HepG2 (cell line): ENCODE results near the gene NDEL1. TPM values are rescaled to one million over a fixed set of nuclear protein-coding genes. Genes with fewer than 3 reads are reported as not detected.
A peak's percentile ranks its signal among the peaks of the same experiment; 100 is the strongest.

Experiments used
- CHD4 ChIP-seq: fragments of 200-600 bp; sonication (generic); IDR thresholded peaks from 2 replicates; pipeline ENCODE4 v1.7.0; 2017; ENCODE audit warnings: mild to moderate bottlenecking, low read length, borderline replicate concordance
- EED ChIP-seq: sonication (generic); formaldehyde crosslinking; IDR thresholded peaks from 2 replicates; pipeline ENCODE4 v1.5.0; 2020; ENCODE audit warnings: mild to moderate bottlenecking, missing genetic modification reagents
- ETV6 ChIP-seq: sonication (generic); formaldehyde crosslinking; conservative IDR thresholded peaks from 2 replicates; pipeline ENCODE4 v1.4.0; 2020; ENCODE audit warnings: missing genetic modification reagents
- FOXC1 ChIP-seq: sonication (generic); formaldehyde crosslinking; IDR thresholded peaks from 2 replicates; pipeline ENCODE4 v1.8.0; 2022; ENCODE audit warnings: mild to moderate bottlenecking, missing genetic modification reagents, borderline replicate concordance
- ISX ChIP-seq: sonication (generic); formaldehyde crosslinking; conservative IDR thresholded peaks from 2 replicates; pipeline ENCODE4 v1.5.0; 2020; ENCODE audit warnings: missing genetic modification reagents
- KDM1A ChIP-seq: IDR thresholded peaks from 2 replicates; pipeline ENCODE4 v1.6.1; 2016; ENCODE audit warnings: missing compliant biosample characterization
- KDM5A ChIP-seq: fragments of 200-600 bp; sonication (generic); IDR thresholded peaks from 2 replicates; pipeline ENCODE4 v1.7.0; 2018; ENCODE audit warnings: antibody characterized with exemption, mild to moderate bottlenecking, low read length, borderline replicate concordance
- KMT2A ChIP-seq: sonication (generic); formaldehyde crosslinking; IDR thresholded peaks from 2 replicates; pipeline ENCODE4 v1.4.0; 2020; ENCODE audit warnings: missing genetic modification reagents
- LCORL ChIP-seq, 2 experiments: fragments of 450-650 bp in 1 of 2; sonication (generic) in 1 of 2; formaldehyde crosslinking in 1 of 2; IDR thresholded peaks; 2 replicates each; pipeline versions ENCODE4 v1.5.0 to v1.6.1; 2017 to 2020; ENCODE audit warnings: antibody characterized with exemption in 1 of 2, missing genetic modification reagents in 1 of 2
- NFE2L1 ChIP-seq: sonication (generic); formaldehyde crosslinking; IDR thresholded peaks from 2 replicates; pipeline ENCODE4 v1.4.0; 2020; ENCODE audit warnings: missing genetic modification reagents, mild to moderate bottlenecking, borderline replicate concordance
- NFKB2 ChIP-seq: sonication (generic); formaldehyde crosslinking; IDR thresholded peaks from 2 replicates; pipeline ENCODE4 v1.4.0; 2020; ENCODE audit warnings: missing genetic modification reagents, borderline replicate concordance
- NFYB ChIP-seq: sonication (generic); formaldehyde crosslinking; IDR thresholded peaks from 2 replicates; pipeline ENCODE4 v1.4.0; 2020; ENCODE audit warnings: missing genetic modification reagents
- RAD21 ChIP-seq: fragments of 450-650 bp; formaldehyde crosslinking; IDR thresholded peaks from 2 replicates; pipeline ENCODE4 v1.5.0; 2020; ENCODE audit warnings: mild to moderate bottlenecking
- REXO4 ChIP-seq: sonication (generic); formaldehyde crosslinking; IDR thresholded peaks from 2 replicates; pipeline ENCODE4 v1.8.0; 2022; ENCODE audit warnings: missing genetic modification reagents, mild to moderate bottlenecking, borderline replicate concordance
- SMARCE1 ChIP-seq: fragments of 450-650 bp; IDR thresholded peaks from 2 replicates; pipeline ENCODE4 v1.6.1; 2017; ENCODE audit warnings: borderline replicate concordance
- STAT5B ChIP-seq: sonication (generic); formaldehyde crosslinking; IDR thresholded peaks from 2 replicates; pipeline ENCODE4 v1.4.0; 2020; ENCODE audit warnings: missing genetic modification reagents
- ZFP36L1 ChIP-seq: sonication (generic); formaldehyde crosslinking; IDR thresholded peaks from 2 replicates; pipeline ENCODE4 v1.8.0; 2022; ENCODE audit warnings: mild to moderate bottlenecking, missing genetic modification reagents, moderate library complexity
- ZNF253 ChIP-seq: sonication (generic); formaldehyde crosslinking; IDR thresholded peaks from 2 replicates; pipeline ENCODE4 v1.8.0; 2022; ENCODE audit warnings: mild to moderate bottlenecking, missing genetic modification reagents, borderline replicate concordance
- ZNF292 ChIP-seq: sonication (generic); formaldehyde crosslinking; IDR thresholded peaks from 2 replicates; pipeline ENCODE4 v1.8.1; 2022; ENCODE audit warnings: mild to moderate bottlenecking, low read depth, missing genetic modification reagents, borderline replicate concordance
- ZNF30 ChIP-seq: sonication (generic); formaldehyde crosslinking; IDR thresholded peaks from 2 replicates; pipeline ENCODE4 v1.5.0; 2020; ENCODE audit warnings: mild to moderate bottlenecking, missing genetic modification reagents
- ZNF441 ChIP-seq: sonication (generic); formaldehyde crosslinking; IDR thresholded peaks from 2 replicates; pipeline ENCODE4 v1.7.0; 2021; ENCODE audit warnings: missing genetic modification reagents, borderline replicate concordance
- ZNF550 ChIP-seq: sonication (generic); formaldehyde crosslinking; IDR thresholded peaks from 2 replicates; pipeline ENCODE4 v1.4.0; 2020; ENCODE audit warnings: mild to moderate bottlenecking, missing genetic modification reagents, borderline replicate concordance
- ZNF678 ChIP-seq: sonication (generic); formaldehyde crosslinking; IDR thresholded peaks from 2 replicates; pipeline ENCODE4 v1.4.0; 2020; ENCODE audit warnings: mild to moderate bottlenecking, missing genetic modification reagents
- ZSCAN25 ChIP-seq: sonication (generic); formaldehyde crosslinking; IDR thresholded peaks from 2 replicates; pipeline ENCODE4 v1.8.0; 2022; ENCODE audit warnings: mild to moderate bottlenecking, missing genetic modification reagents
- polyA plus RNA-seq, 8 experiments: library from polyadenylated mRNA; depleted of rRNA in 3 of 8; stranded (reverse) in 7 of 8; unstranded in 1 of 8; fragments of >200 nt; fragmentation: Illumina TruSeq in 4 of 8; extraction: Trizol in 4 of 8; gene quantifications; 2 replicates each; pipeline versions ENCODE4 v1.2.1 to v1.2.3, GENCODE V29; 2011 to 2016; ENCODE audit warnings: low read depth in 4 of 8, missing spikeins in 1 of 8, mixed read lengths in 1 of 8; ENCODE audit not compliant: insufficient read depth in 1 of 8
- total RNA-seq, 5 experiments: library from RNA; depleted of rRNA; stranded (reverse); fragments of >200 nt; fragmentation: Illumina TruSeq; extraction: Trizol; gene quantifications; 2 replicates each; pipeline ENCODE4 v1.2.3, GENCODE V29; 2016; ENCODE audit warnings: low read depth in 1 of 5
- TF ChIP-seq, protein P1 (sequence below): sonication (generic); formaldehyde crosslinking; IDR thresholded peaks from 2 replicates; pipeline ENCODE4 v1.4.0; 2020; ENCODE audit warnings: missing genetic modification reagents
- TF ChIP-seq, protein P2 (sequence below): IDR thresholded peaks from 2 replicates; pipeline ENCODE4 v1.6.1; 2016; ENCODE audit warnings: low read depth
- TF ChIP-seq, protein P3 (sequence below): IDR thresholded peaks from 2 replicates; pipeline ENCODE4 v1.6.1; 2016; ENCODE audit warnings: control low read depth

Gene NDEL1
- total and polyA plus RNA-seq, 2 of the 13 experiments (the other 11 are each of a cell fraction or from before 2014, with no cell fraction given): 59.8 to 153 TPM

DNA sequence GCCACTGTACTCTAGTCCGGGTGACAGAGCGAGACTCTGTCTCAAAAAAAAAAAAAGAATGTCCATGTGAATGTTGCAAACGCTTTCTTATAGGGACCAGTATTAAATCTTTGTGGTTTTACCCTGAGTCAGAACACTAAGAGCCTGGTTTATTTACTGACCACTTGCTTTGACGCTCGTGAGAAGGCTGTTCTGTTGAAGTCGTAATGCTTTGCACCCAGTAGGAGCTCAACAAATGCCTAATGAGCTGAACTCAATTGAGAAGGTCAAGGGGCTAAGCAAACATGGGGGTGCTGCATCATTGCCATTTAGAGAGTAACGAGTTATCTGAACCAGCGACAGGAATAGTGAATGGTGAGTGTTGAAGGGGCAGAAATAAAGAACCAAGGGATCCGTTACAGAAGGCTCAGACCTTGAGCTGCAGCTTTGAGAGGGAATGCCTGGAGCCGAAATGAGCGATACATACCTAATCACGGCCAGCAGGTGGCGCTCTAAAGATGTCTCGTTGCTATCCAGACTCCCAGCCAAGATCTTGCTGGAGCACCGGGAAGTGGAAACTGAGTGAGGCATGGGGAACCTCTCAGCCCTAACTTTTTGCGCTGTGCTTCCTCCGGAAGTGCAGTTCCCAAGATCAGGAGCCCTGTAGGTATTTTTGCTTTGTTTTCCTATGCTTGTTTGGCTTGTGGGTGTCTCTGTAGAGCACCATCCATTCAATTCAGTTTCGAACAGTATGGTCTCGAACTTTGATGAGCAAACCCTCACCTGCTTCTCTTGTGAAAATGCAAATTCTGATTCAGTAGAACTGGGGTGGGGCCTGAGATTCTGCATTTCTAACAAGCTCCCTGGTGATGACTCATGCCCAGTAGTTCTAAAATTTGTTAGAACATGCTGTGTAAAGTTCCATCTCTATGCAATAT, 25.5 kb upstream of the NDEL1 start (continued):
- TF ChIP-seq, protein P1, sequence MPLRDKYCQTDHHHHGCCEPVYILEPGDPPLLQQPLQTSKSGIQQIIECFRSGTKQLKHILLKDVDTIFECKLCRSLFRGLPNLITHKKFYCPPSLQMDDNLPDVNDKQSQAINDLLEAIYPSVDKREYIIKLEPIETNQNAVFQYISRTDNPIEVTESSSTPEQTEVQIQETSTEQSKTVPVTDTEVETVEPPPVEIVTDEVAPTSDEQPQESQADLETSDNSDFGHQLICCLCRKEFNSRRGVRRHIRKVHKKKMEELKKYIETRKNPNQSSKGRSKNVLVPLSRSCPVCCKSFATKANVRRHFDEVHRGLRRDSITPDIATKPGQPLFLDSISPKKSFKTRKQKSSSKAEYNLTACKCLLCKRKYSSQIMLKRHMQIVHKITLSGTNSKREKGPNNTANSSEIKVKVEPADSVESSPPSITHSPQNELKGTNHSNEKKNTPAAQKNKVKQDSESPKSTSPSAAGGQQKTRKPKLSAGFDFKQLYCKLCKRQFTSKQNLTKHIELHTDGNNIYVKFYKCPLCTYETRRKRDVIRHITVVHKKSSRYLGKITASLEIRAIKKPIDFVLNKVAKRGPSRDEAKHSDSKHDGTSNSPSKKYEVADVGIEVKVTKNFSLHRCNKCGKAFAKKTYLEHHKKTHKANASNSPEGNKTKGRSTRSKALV (CRISPR knock-in tag): no peak
- TF ChIP-seq KDM5A (no peak), ETV6 (CRISPR knock-in tag) (0 out of 2 replicates have a peak, but pooled peaks have one; percentile 30), ISX (CRISPR knock-in tag) (no peak), KMT2A (CRISPR knock-in tag) (0 out of 2 replicates have a peak, but pooled peaks have one; percentile 41), ZNF30 (no peak), ZNF550 (CRISPR knock-in tag) (no peak), ZNF441 (no peak), EED (CRISPR knock-in tag) (no peak), NFYB (no peak), ZSCAN25 (CRISPR knock-in tag) (0 out of 2 replicates have a peak, but pooled peaks have one; percentile 15), KDM1A (CRISPR knock-in tag) (no peak), SMARCE1 (no peak), NFE2L1 (CRISPR knock-in tag) (no peak), ZNF678 (no peak), NFKB2 (CRISPR knock-in tag) (no peak), ZNF253 (CRISPR knock-in tag) (no peak), ZNF292 (CRISPR knock-in tag) (no peak), STAT5B (CRISPR knock-in tag) (no peak), LCORL (IDR thresholded peaks at IDR 0.05) (no peak), LCORL (CRISPR knock-in tag; IDR thresholded peaks at IDR 0.05) (peak; percentile 61; the same call in 1 of the 2 replicates), RAD21 (CRISPR knock-in tag) (peak; percentile 78), ZFP36L1 (CRISPR knock-in tag) (no peak), REXO4 (CRISPR knock-in tag) (no peak), CHD4 (no peak), FOXC1 (CRISPR knock-in tag) (0 out of 2 replicates have a peak, but pooled peaks have one; percentile 25)
- TF ChIP-seq, protein P2, sequence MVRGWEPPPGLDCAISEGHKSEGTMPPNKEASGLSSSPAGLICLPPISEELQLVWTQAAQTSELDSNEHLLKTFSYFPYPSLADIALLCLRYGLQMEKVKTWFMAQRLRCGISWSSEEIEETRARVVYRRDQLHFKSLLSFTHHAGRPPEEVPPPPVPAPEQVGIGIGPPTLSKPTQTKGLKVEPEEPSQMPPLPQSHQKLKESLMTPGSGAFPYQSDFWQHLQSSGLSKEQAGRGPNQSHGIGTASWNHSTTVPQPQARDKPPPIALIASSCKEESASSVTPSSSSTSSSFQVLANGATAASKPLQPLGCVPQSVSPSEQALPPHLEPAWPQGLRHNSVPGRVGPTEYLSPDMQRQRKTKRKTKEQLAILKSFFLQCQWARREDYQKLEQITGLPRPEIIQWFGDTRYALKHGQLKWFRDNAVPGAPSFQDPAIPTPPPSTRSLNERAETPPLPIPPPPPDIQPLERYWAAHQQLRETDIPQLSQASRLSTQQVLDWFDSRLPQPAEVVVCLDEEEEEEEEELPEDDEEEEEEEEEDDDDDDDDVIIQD: peak; percentile 67; the same call in 1 of the 2 replicates
- TF ChIP-seq, protein P3, sequence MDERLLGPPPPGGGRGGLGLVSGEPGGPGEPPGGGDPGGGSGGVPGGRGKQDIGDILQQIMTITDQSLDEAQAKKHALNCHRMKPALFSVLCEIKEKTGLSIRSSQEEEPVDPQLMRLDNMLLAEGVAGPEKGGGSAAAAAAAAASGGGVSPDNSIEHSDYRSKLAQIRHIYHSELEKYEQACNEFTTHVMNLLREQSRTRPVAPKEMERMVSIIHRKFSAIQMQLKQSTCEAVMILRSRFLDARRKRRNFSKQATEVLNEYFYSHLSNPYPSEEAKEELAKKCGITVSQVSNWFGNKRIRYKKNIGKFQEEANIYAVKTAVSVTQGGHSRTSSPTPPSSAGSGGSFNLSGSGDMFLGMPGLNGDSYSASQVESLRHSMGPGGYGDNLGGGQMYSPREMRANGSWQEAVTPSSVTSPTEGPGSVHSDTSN (CRISPR knock-in tag): no peak
